ENCODE results near the gene OR2T5. TPM values are rescaled to one million over a fixed set of nuclear protein-coding genes. Genes with fewer than 3 reads are reported as not detected.
"Not testable (repeated sequence)": the region's sequence is repeated elsewhere in the genome, so short reads cannot be mapped to it uniquely, and the experiment has no call there.

OR2T5 gene
- polyA plus RNA-seq (not detected in 2 replicates), polyA minus RNA-seq (not detected in 2 replicates)

GRCh38 chr1:248488289-248488688, at the start of gene OR2T5:
TSS of gene OR2T5 (plus strand) at chr1:248488589. CDS start at chr1:248488589, 0 bp downstream.
- not testable (repeated sequence) for H3K4me3 ChIP-seq (ENCODE audit: low read length); H3K9ac ChIP-seq (ENCODE audit: low read length); H3K79me2 ChIP-seq (replicated peaks; ENCODE audit: insufficient read depth, low read length); H3F3A ChIP-seq (ENCODE audit: insufficient read depth, low read length, poor library complexity, severe bottlenecking); H4K20me1 ChIP-seq (ENCODE audit: insufficient read depth); H3K9me3 ChIP-seq (ENCODE audit: low read length); H2AFZ ChIP-seq (ENCODE audit: low read depth, low read length); H3K27ac ChIP-seq (ENCODE audit: low read length); H3K27me3 ChIP-seq (ENCODE audit: insufficient read depth, low read depth, low read length); H3K4me2 ChIP-seq (ENCODE audit: low read length); H3K9me2 ChIP-seq (ENCODE audit: insufficient read depth, low read length); H3K36me3 ChIP-seq (ENCODE audit: insufficient read depth, low read length)

GRCh38 chr1:248438668-248439067, 49.7 kb upstream of the OR2T5 start:
- H2AFZ ChIP-seq (ENCODE audit: low read depth, low read length); H3K27ac ChIP-seq (ENCODE audit: low read length); H3K36me3 ChIP-seq (ENCODE audit: insufficient read depth, low read length); H3F3A ChIP-seq (ENCODE audit: insufficient read depth, low read length, poor library complexity, severe bottlenecking); H3K79me2 ChIP-seq (replicated peaks; ENCODE audit: insufficient read depth, low read length); H3K9ac ChIP-seq (ENCODE audit: low read length); H3K9me2 ChIP-seq (ENCODE audit: insufficient read depth, low read length); H3K27me3 ChIP-seq (ENCODE audit: insufficient read depth, low read depth, low read length); H3K4me2 ChIP-seq (ENCODE audit: low read length); H4K20me1 ChIP-seq (ENCODE audit: insufficient read depth); H3K9me3 ChIP-seq (ENCODE audit: low read length); H3K4me3 ChIP-seq (ENCODE audit: low read length): not testable (repeated sequence)

- H2AFZ ChIP-seq (ENCODE audit: low read depth, low read length); H3K4me2 ChIP-seq (ENCODE audit: low read length); H3K4me3 ChIP-seq (ENCODE audit: low read length); H3K27me3 ChIP-seq (ENCODE audit: insufficient read depth, low read depth, low read length); H3K79me2 ChIP-seq (replicated peaks; ENCODE audit: insufficient read depth, low read length); H3K9me2 ChIP-seq (ENCODE audit: insufficient read depth, low read length); H3K9me3 ChIP-seq (ENCODE audit: low read length); H4K20me1 ChIP-seq (ENCODE audit: insufficient read depth); H3K9ac ChIP-seq (ENCODE audit: low read length); H3F3A ChIP-seq (ENCODE audit: insufficient read depth, low read length, poor library complexity, severe bottlenecking); H3K36me3 ChIP-seq (ENCODE audit: insufficient read depth, low read length); H3K27ac ChIP-seq (ENCODE audit: low read length): not testable (repeated sequence)
Measured at GRCh38 chr1:248439283-248439682, 49.1 kb upstream of the OR2T5 start.

- H3K79me2 ChIP-seq (replicated peaks; ENCODE audit: insufficient read depth, low read length); H3K36me3 ChIP-seq (ENCODE audit: insufficient read depth, low read length); H4K20me1 ChIP-seq (ENCODE audit: insufficient read depth); H3K9me2 ChIP-seq (ENCODE audit: insufficient read depth, low read length); H2AFZ ChIP-seq (ENCODE audit: low read depth, low read length); H3K9ac ChIP-seq (ENCODE audit: low read length); H3K27me3 ChIP-seq (ENCODE audit: insufficient read depth, low read depth, low read length); H3K4me2 ChIP-seq (ENCODE audit: low read length); H3K27ac ChIP-seq (ENCODE audit: low read length); H3K9me3 ChIP-seq (ENCODE audit: low read length); H3F3A ChIP-seq (ENCODE audit: insufficient read depth, low read length, poor library complexity, severe bottlenecking); H3K4me3 ChIP-seq (ENCODE audit: low read length): not testable (repeated sequence)
Measured at GRCh38 chr1:248442500-248443277, 45.7 kb upstream of the OR2T5 start.

GRCh38 chr1:248444603-248445002, 43.8 kb upstream of the OR2T5 start:
- not testable (repeated sequence) for H2AFZ ChIP-seq (ENCODE audit: low read depth, low read length); H4K20me1 ChIP-seq (ENCODE audit: insufficient read depth); H3K9ac ChIP-seq (ENCODE audit: low read length); H3F3A ChIP-seq (ENCODE audit: insufficient read depth, low read length, poor library complexity, severe bottlenecking); H3K9me2 ChIP-seq (ENCODE audit: insufficient read depth, low read length); H3K79me2 ChIP-seq (replicated peaks; ENCODE audit: insufficient read depth, low read length); H3K4me3 ChIP-seq (ENCODE audit: low read length); H3K27ac ChIP-seq (ENCODE audit: low read length); H3K4me2 ChIP-seq (ENCODE audit: low read length); H3K36me3 ChIP-seq (ENCODE audit: insufficient read depth, low read length); H3K9me3 ChIP-seq (ENCODE audit: low read length); H3K27me3 ChIP-seq (ENCODE audit: insufficient read depth, low read depth, low read length)

- H3K36me3 ChIP-seq (ENCODE audit: insufficient read depth, low read length); H3K9me2 ChIP-seq (ENCODE audit: insufficient read depth, low read length): not testable (repeated sequence)
Measured at GRCh38 chr1:248445399-248445798, 43.0 kb upstream of the OR2T5 start, which contains the start of gene OR2T2. TSS of gene OR2T2 (plus strand) at chr1:248445637. CDS start at chr1:248452798, 7,161 bp downstream.

GRCh38 chr1:248448409-248449074, 39.8 kb upstream of the OR2T5 start:
- not testable (repeated sequence) for H3K4me2 ChIP-seq (ENCODE audit: low read length); H2AFZ ChIP-seq (ENCODE audit: low read depth, low read length); H4K20me1 ChIP-seq (ENCODE audit: insufficient read depth)

More at GRCh38 chr1:248445399-248445798, 43.0 kb upstream of the OR2T5 start, which contains the start of gene OR2T2:
- not testable (repeated sequence) for H3K79me2 ChIP-seq (replicated peaks; ENCODE audit: insufficient read depth, low read length); H4K20me1 ChIP-seq (ENCODE audit: insufficient read depth); H3K4me3 ChIP-seq (ENCODE audit: low read length); H3K27ac ChIP-seq (ENCODE audit: low read length); H3K4me2 ChIP-seq (ENCODE audit: low read length); H3K9me3 ChIP-seq (ENCODE audit: low read length); H2AFZ ChIP-seq (ENCODE audit: low read depth, low read length); H3F3A ChIP-seq (ENCODE audit: insufficient read depth, low read length, poor library complexity, severe bottlenecking); H3K9ac ChIP-seq (ENCODE audit: low read length); H3K27me3 ChIP-seq (ENCODE audit: insufficient read depth, low read depth, low read length)

More at GRCh38 chr1:248448409-248449074, 39.8 kb upstream of the OR2T5 start:
- H3K27me3 ChIP-seq (ENCODE audit: insufficient read depth, low read depth, low read length); H3K79me2 ChIP-seq (replicated peaks; ENCODE audit: insufficient read depth, low read length); H3F3A ChIP-seq (ENCODE audit: insufficient read depth, low read length, poor library complexity, severe bottlenecking); H3K4me3 ChIP-seq (ENCODE audit: low read length); H3K27ac ChIP-seq (ENCODE audit: low read length); H3K9me2 ChIP-seq (ENCODE audit: insufficient read depth, low read length); H3K9me3 ChIP-seq (ENCODE audit: low read length); H3K36me3 ChIP-seq (ENCODE audit: insufficient read depth, low read length); H3K9ac ChIP-seq (ENCODE audit: low read length): not testable (repeated sequence)

All from neural cell (in vitro differentiated cells).